K562 (cell line): ENCODE results near the gene KPTN. TPM values are rescaled to one million over a fixed set of nuclear protein-coding genes. Genes with fewer than 3 reads are reported as not detected.

Experiments used
- ATAC-seq: fragments of 200-7000 bp; cut with Tn5 transposase; 3 replicates; pipeline ENCODE4 v1.9.1; 2020; ENCODE audit warnings: moderate library complexity
- BruUV-seq: library from RNA; stranded (reverse); fragments of 400-500 nt; replicated peaks from 2 replicates; lab custom pipeline; 2021; lab: Mats Ljungman, UMichigan
- CTCF ChIA-PET: fragments of 300-600 bp; formaldehyde crosslinking; extraction: SDS; loops from one replicate; lab custom pipeline; 2021; ENCODE audit warnings: low intra/inter-chr PET ratio; lab: Yijun Ruan, JAX
- POLR2A ChIA-PET: fragments of 300-600, 350-650 bp; sonication (Branson Sonifier 250); formaldehyde crosslinking; extraction: SDS; loops from one replicate; lab custom pipeline; 2021; ENCODE audit warnings: antibody characterized with exemption, inconsistent platforms; lab: Yijun Ruan, JAX
- DNase-seq, 4 experiments: peaks; one replicate each; pipeline versions ENCODE4 v3.0.0 to v3.0.0-alpha.2; 2011 to 2018; ENCODE audit warnings: low spot score in 3 of 4, mixed read lengths in 3 of 4; ENCODE audit errors: extremely low read depth in 1 of 4
- FAIRE-seq: peaks from 2 replicates; lab custom pipeline; 2011; peaks lifted over from hg19 to GRCh38; lab: Jason Lieb, UNC
- H2AFZ ChIP-seq: 2 replicates; pipeline ENCODE4 v1.6.0; 2011; ENCODE audit warnings: low read depth, low read length, control low read depth, inconsistent platforms
- H3K27ac ChIP-seq: fragments of 200-600 bp; 3 replicates; pipeline ENCODE4 v1.8.0; 2011; ENCODE audit warnings: low read depth, mild to moderate bottlenecking, control low read depth, inconsistent platforms, low read length, moderate library complexity, mixed read lengths; ENCODE audit errors: extremely low read depth
- H3K27me3 ChIP-seq, 2 experiments: fragments of 300-600 bp in 1 of 2; 2 replicates in 1 of 2; 3 replicates in 1 of 2; pipeline versions ENCODE4 v1.6.0 to v1.8.0; 2011; ENCODE audit warnings: inconsistent platforms in 2 of 2, low read length in 2 of 2, mild to moderate bottlenecking in 1 of 2, mixed read lengths in 1 of 2, moderate library complexity in 1 of 2; ENCODE audit not compliant: control insufficient read depth in 2 of 2, insufficient read depth in 2 of 2
- H3K36me3 ChIP-seq: fragments of 300-600 bp; 3 replicates; pipeline ENCODE4 v1.8.0; 2011; ENCODE audit warnings: mild to moderate bottlenecking, low read length, inconsistent platforms; ENCODE audit not compliant: control insufficient read depth, insufficient read depth
- H3K4me1 ChIP-seq, 2 experiments: fragments of 200-600 bp in 1 of 2; replicated peaks in 1 of 2; 2 replicates in 1 of 2; 3 replicates in 1 of 2; pipeline versions ENCODE4 v1.5.1 to v1.8.0; 2011; ENCODE audit warnings: inconsistent platforms in 2 of 2, low read length in 2 of 2, mild to moderate bottlenecking in 1 of 2, mixed read lengths in 1 of 2, moderate library complexity in 1 of 2; ENCODE audit not compliant: control insufficient read depth in 2 of 2, insufficient read depth in 2 of 2
- H3K4me2 ChIP-seq: 2 replicates; pipeline ENCODE4 v1.6.1; 2011; ENCODE audit warnings: low read length, control low read depth, inconsistent platforms, mixed read lengths; ENCODE audit not compliant: insufficient read depth
- H3K4me3 ChIP-seq: fragments of 200-600 bp; sonication (generic), shearing (Covaris generic); 2 replicates; pipeline ENCODE4 v1.5.1; 2016; ENCODE audit warnings: control low read depth, inconsistent platforms
- H3K79me2 ChIP-seq: fragments of 200-600 bp; 3 replicates; pipeline ENCODE4 v1.8.0; 2011; ENCODE audit warnings: low read length, inconsistent platforms; ENCODE audit not compliant: control insufficient read depth, insufficient read depth
- H3K9ac ChIP-seq, 2 experiments: 2 replicates each; pipeline versions ENCODE4 v1.6.0 to v1.6.1; 2011; ENCODE audit warnings: low read depth in 2 of 2, low read length in 2 of 2, control low read depth in 1 of 2, inconsistent platforms in 1 of 2, mild to moderate bottlenecking in 1 of 2, mixed read lengths in 1 of 2; ENCODE audit not compliant: insufficient read depth in 1 of 2
- H3K9me1 ChIP-seq: one replicate; pipeline ENCODE4 v1.6.0; 2011; ENCODE audit warnings: inconsistent platforms, mild to moderate bottlenecking, low read length, moderate library complexity; ENCODE audit not compliant: control insufficient read depth, insufficient read depth
- H3K9me3 ChIP-seq: replicated peaks from 2 replicates; pipeline ENCODE4 v1.5.1; 2011; ENCODE audit warnings: low read depth, low read length, inconsistent platforms; ENCODE audit not compliant: control insufficient read depth, insufficient read depth
- H4K20me1 ChIP-seq: replicated peaks from 2 replicates; pipeline ENCODE4 v1.6.1; 2011; ENCODE audit warnings: low read length, inconsistent platforms, mixed read lengths; ENCODE audit not compliant: control insufficient read depth, insufficient read depth
- ETV6 ChIP-seq, 3 experiments: fragments of 150-350 bp in 1 of 3; sonication (generic) in 1 of 3; formaldehyde crosslinking in 1 of 3; IDR thresholded peaks; 2 replicates each; pipeline versions ENCODE4 v1.6.1 to v1.8.0; 2014 to 2022; ENCODE audit warnings: borderline replicate concordance in 2 of 3, low read depth in 2 of 3, antibody characterized with exemption in 1 of 3, low read length in 1 of 3, mild to moderate bottlenecking in 1 of 3, missing genetic modification reagents in 1 of 3
- GABPB2 ChIP-seq: fragments of 250-450 bp; sonication (Bioruptor Pico); conservative IDR thresholded peaks from 2 replicates; pipeline ENCODE4 v1.5.1; 2021; ENCODE audit warnings: mild to moderate bottlenecking
- NR2F6 ChIP-seq: fragments of 450-650 bp; formaldehyde crosslinking; IDR thresholded peaks from 2 replicates; pipeline ENCODE4 v1.4.0; 2020; ENCODE audit warnings: mild to moderate bottlenecking
- POLR2AphosphoS5 ChIP-seq: IDR thresholded peaks from 2 replicates; pipeline ENCODE4 v1.6.1; 2011; ENCODE audit warnings: mild to moderate bottlenecking, low read depth, low read length, moderate library complexity; ENCODE audit not compliant: control insufficient read depth, insufficient read depth
- SREBF1 ChIP-seq: fragments of 150-350 bp; IDR thresholded peaks from 2 replicates; pipeline ENCODE4 v1.6.1; 2014; ENCODE audit warnings: antibody characterized with exemption, low read depth, low read length, borderline replicate concordance
- ZBTB1 ChIP-seq: sonication (generic); formaldehyde crosslinking; IDR thresholded peaks from 2 replicates; pipeline ENCODE4 v1.8.1; 2023; ENCODE audit warnings: missing genetic modification reagents, low read depth, mild to moderate bottlenecking, borderline replicate concordance
- ZFP36 ChIP-seq: fragments of 150-350 bp; IDR thresholded peaks from 2 replicates; pipeline ENCODE4 v1.6.1; 2018; ENCODE audit warnings: low read length, low read depth; ENCODE audit not compliant: partially characterized antibody
- WGBS: fragments of 100-300 bp; shearing (Covaris generic); methylation state at CpG from one replicate; pipeline ENCODE4 v1.1.6; 2016; ENCODE audit warnings: low coverage, mixed read lengths; ENCODE audit not compliant: insufficient coverage; ENCODE audit errors: missing lambda C conversion rate; 5-methylcytosine and 5-hydroxymethylcytosine counted together
- in situ Hi-C: fragments of 300-500 bp; cut with MboI; formaldehyde crosslinking; loops from 4 replicates; pipeline ENCODE4 v1.15.0; 2018; ENCODE audit warnings: inconsistent platforms, mixed read lengths
- intact Hi-C: fragments of 100-400 bp; cut with micrococcal nuclease; formaldehyde crosslinking; loops from 2 replicates; pipeline ENCODE4 v1.14.2; 2022
- polyA plus RNA-seq, 8 experiments: library from polyadenylated mRNA; depleted of rRNA in 4 of 8; stranded (reverse) in 5 of 8; unstranded in 3 of 8; fragments of >200 nt; fragmentation: Nextera tagmentation in 2 of 8; fragmentation: Illumina TruSeq in 1 of 8; extraction: Ambion mirVana in 2 of 8; extraction: Trizol in 1 of 8; gene quantifications; 2 replicates each; pipeline versions ENCODE4 v1.2.1 to v1.2.3, GENCODE V29; 2011 to 2014; ENCODE audit warnings: inconsistent platforms in 1 of 8, missing spikeins in 1 of 8
- total RNA-seq, 7 experiments: library from RNA; depleted of rRNA in 6 of 7; stranded (reverse); fragments of >200 nt in 6 of 7; fragmentation: Illumina TruSeq in 2 of 7; extraction: Trizol in 2 of 7; gene quantifications; 2 replicates each; pipeline versions ENCODE4 v1.2.1 to v1.2.3, GENCODE V29; 2011 to 2021; ENCODE audit warnings: low replicate concordance in 1 of 7

Gene KPTN
- total and polyA plus RNA-seq, 9 of the 15 experiments (the other 6 are each of a cell fraction or from before 2014, with no cell fraction given) = 0.56 to 18.2 (median 8.5) TPM

GRCh38 chr19:47434088-47434487, 49.9 kb downstream of the KPTN start:
- Histone ChIP-seq H4K20me1 (peaks cover 22% of the 10 kb centered on the region; the same call in 1 of the 2 replicates), H3K9me1 (peaks cover 3% of the 10 kb centered on the region), H3K79me2 (no peaks in the 10 kb centered on the region), H3K4me3 (no peak overlapping the region), H3K4me1 (peaks cover 0 to 19% of the 10 kb centered on the region in 2 experiments; a peak in 2 of 5 replicates), H2AFZ (no peak overlapping the region), H3K27ac (no peak overlapping the region), H3K4me2 (no peak overlapping the region)
- 11% methylated on average over 7 of the region's 7 CpGs for WGBS
- POLR2A ChIA-PET = interaction anchor here (0.6 to 1.6 kb wide), 3 partner anchors 13 to 295 kb away, joined by 3 to 4 read pairs (median 4); no protein-coding TSS in a partner anchor
- intact Hi-C loops = no loop called here
- FAIRE-seq (peak; percentile 11), ATAC-seq (no peak)
- in situ Hi-C loops = no loop called here
- no TSS peak for BruUV-seq
- TF ChIP-seq ETV6 (IDR thresholded peaks at IDR 0.05; ENCODE audit: borderline replicate concordance in 1 of 2, low read depth in 2 of 2, low read length in 1 of 2) (no peak), ETV6 (CRISPR knock-in tag; IDR thresholded peaks at IDR 0.05; ENCODE audit: borderline replicate concordance) (no peak), ZFP36 (peak; percentile 16), SREBF1 (no peak), ZBTB1 (CRISPR knock-in tag) (no peak), GABPB2 (CRISPR knock-in tag) (no peak), POLR2AphosphoS5 (peak; percentile 48; the same call in 1 of the 2 replicates), NR2F6 (no peak)
- TF ChIP-seq, all 486 proteins: peak for 2
- Histone ChIP-seq H3K9me3 (no peaks in the 10 kb centered on the region), H3K27me3 (peaks cover 0 to 13% of the 10 kb centered on the region in 2 experiments; a peak in 1 of 5 replicates), H3K9ac (no peak overlapping the region), H3K36me3 (no peaks in the 10 kb centered on the region)
- DNase-seq = peak in 1 of 4 experiments; percentile 4
- CTCF ChIA-PET = no interaction called here
